Measurements from ENCODE around the gene SLBP.

SLBP gene

DNA sequence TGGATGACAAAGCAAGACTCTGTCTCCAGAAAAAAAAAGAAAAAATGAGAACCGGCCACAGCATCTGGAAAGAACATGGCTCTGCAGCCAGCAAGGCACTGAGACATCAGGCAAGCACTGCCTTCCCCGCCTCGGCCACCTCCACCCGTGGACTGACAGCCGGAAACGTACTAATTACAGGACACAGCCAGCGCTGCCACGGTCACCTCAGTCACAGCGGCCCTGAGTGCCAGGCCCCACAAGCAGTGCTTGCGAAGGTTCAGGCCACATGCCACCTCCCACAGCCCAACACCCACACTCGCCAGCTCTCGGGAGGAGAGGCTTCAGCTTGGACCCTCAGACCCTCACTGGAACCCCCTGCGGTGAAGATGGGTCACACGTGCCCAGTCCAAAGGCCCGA is 44.8 kb downstream of the SLBP start:
- TF ChIP-seq TAF1 (IDR thresholded peaks at IDR 0.05; ENCODE audit: borderline replicate concordance, insufficient read depth, low read length) = no peak

GRCh38 chr4:1666391-1666790 is 45.7 kb downstream of the SLBP start:
- TF ChIP-seq, protein P1, sequence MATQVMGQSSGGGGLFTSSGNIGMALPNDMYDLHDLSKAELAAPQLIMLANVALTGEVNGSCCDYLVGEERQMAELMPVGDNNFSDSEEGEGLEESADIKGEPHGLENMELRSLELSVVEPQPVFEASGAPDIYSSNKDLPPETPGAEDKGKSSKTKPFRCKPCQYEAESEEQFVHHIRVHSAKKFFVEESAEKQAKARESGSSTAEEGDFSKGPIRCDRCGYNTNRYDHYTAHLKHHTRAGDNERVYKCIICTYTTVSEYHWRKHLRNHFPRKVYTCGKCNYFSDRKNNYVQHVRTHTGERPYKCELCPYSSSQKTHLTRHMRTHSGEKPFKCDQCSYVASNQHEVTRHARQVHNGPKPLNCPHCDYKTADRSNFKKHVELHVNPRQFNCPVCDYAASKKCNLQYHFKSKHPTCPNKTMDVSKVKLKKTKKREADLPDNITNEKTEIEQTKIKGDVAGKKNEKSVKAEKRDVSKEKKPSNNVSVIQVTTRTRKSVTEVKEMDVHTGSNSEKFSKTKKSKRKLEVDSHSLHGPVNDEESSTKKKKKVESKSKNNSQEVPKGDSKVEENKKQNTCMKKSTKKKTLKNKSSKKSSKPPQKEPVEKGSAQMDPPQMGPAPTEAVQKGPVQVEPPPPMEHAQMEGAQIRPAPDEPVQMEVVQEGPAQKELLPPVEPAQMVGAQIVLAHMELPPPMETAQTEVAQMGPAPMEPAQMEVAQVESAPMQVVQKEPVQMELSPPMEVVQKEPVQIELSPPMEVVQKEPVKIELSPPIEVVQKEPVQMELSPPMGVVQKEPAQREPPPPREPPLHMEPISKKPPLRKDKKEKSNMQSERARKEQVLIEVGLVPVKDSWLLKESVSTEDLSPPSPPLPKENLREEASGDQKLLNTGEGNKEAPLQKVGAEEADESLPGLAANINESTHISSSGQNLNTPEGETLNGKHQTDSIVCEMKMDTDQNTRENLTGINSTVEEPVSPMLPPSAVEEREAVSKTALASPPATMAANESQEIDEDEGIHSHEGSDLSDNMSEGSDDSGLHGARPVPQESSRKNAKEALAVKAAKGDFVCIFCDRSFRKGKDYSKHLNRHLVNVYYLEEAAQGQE (IDR thresholded peaks at IDR 0.05; ENCODE audit: insufficient read depth in 1 of 2, low read depth in 2 of 2, low read length in 2 of 2) = no peak
- TF ChIP-seq POLR2AphosphoS5 (IDR thresholded peaks at IDR 0.05; ENCODE audit: low read depth, low read length) = no peak
- no peak for TF ChIP-seq FOXP2 (optimal IDR thresholded peaks at IDR 0.05; ENCODE audit: borderline replicate concordance, extremely low read depth, extremely low read length, insufficient read depth)
- TF ChIP-seq TAF1 (IDR thresholded peaks at IDR 0.05; ENCODE audit: borderline replicate concordance, insufficient read depth, low read length) = no peak
- TF ChIP-seq SIN3A (IDR thresholded peaks at IDR 0.05; ENCODE audit: borderline replicate concordance, insufficient read depth, low read length) = no peak

- TF ChIP-seq POLR2AphosphoS5 (IDR thresholded peaks at IDR 0.05; ENCODE audit: low read depth, low read length) (no peak), FOXP2 (optimal IDR thresholded peaks at IDR 0.05; ENCODE audit: borderline replicate concordance, extremely low read depth, extremely low read length, insufficient read depth) (no peak), TAF1 (IDR thresholded peaks at IDR 0.05; ENCODE audit: borderline replicate concordance, insufficient read depth, low read length) (no peak), SIN3A (IDR thresholded peaks at IDR 0.05; ENCODE audit: borderline replicate concordance, insufficient read depth, low read length) (no peak)
- TF ChIP-seq, protein P1 (IDR thresholded peaks at IDR 0.05; ENCODE audit: insufficient read depth in 1 of 2, low read depth in 2 of 2, low read length in 2 of 2) = no peak
These were observed 48.0 kb downstream of the SLBP start for GRCh38 chr4:1664141-1664540.

DNA sequence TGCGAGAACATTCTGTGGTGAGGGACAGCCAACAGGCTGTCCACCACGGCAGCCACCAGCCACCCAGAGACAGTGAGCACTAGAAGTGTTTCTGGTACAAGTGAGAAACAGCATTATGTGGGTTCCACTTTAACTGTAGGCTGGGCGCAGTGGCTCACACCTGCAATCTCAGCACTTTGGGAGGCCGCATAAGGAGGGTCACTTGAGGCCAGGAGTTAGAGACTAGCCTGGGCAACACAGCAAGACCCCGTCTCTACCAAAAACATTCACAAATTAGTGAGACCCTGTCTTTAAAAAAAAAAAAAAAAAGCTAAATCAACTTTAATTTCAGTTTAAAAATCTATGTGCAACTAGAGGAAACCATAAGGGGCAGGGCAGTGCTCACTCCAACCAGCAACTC is 48.6 kb downstream of the SLBP start:
- TF ChIP-seq TAF1 (IDR thresholded peaks at IDR 0.05; ENCODE audit: borderline replicate concordance, insufficient read depth, low read length) (no peak), FOXP2 (optimal IDR thresholded peaks at IDR 0.05; ENCODE audit: borderline replicate concordance, extremely low read depth, extremely low read length, insufficient read depth) (no peak), SIN3A (IDR thresholded peaks at IDR 0.05; ENCODE audit: borderline replicate concordance, insufficient read depth, low read length) (no peak), POLR2AphosphoS5 (IDR thresholded peaks at IDR 0.05; ENCODE audit: low read depth, low read length) (no peak)
- TF ChIP-seq, protein P1 (IDR thresholded peaks at IDR 0.05; ENCODE audit: insufficient read depth in 1 of 2, low read depth in 2 of 2, low read length in 2 of 2) = no peak

- TF ChIP-seq TAF1 (IDR thresholded peaks at IDR 0.05; ENCODE audit: borderline replicate concordance, insufficient read depth, low read length) = no peak
- TF ChIP-seq POLR2AphosphoS5 (IDR thresholded peaks at IDR 0.05; ENCODE audit: low read depth, low read length) = no peak
- no peak for TF ChIP-seq SIN3A (IDR thresholded peaks at IDR 0.05; ENCODE audit: borderline replicate concordance, insufficient read depth, low read length)
- no peak for TF ChIP-seq FOXP2 (optimal IDR thresholded peaks at IDR 0.05; ENCODE audit: borderline replicate concordance, extremely low read depth, extremely low read length, insufficient read depth)
- TF ChIP-seq, protein P1 (IDR thresholded peaks at IDR 0.05; ENCODE audit: insufficient read depth in 1 of 2, low read depth in 2 of 2, low read length in 2 of 2) = no peak
These were observed 50.4 kb downstream of the SLBP start for GRCh38 chr4:1661695-1662094.
